ENCODE data around the gene ENSA. TPM values are rescaled to one million over a fixed set of nuclear protein-coding genes. Genes with fewer than 3 reads are reported as not detected.
A peak's percentile ranks its signal among the peaks of the same experiment; 100 is the strongest.

Gene ENSA
- total and polyA plus RNA-seq, 4 donors = 19.0 to 59.8 (median 55.3) TPM

GRCh38 chr1:150612014-150612345 is 17.4 kb downstream of the ENSA start:
- TF ChIP-seq MAX (IDR thresholded peaks at IDR 0.05) = no peak
- 51% methylated on average over 3 of the region's 3 CpGs for WGBS
- H3K9me3 ChIP-seq (ENCODE audit: control insufficient read depth in 4 of 4, low read length in 3 of 4) = no peaks in the 10 kb centered on the region
- H3K4me3 ChIP-seq (ENCODE audit: low read depth in 1 of 3, low read length in 3 of 3) = no peak overlapping the region
- peak overlapping the region in 1 of 2 donors; percentile 19 for H3K9ac ChIP-seq (ENCODE audit: low read depth in 1 of 2, low read length in 2 of 2)
- no peaks in the 10 kb centered on the region for H3K36me3 ChIP-seq (ENCODE audit: control insufficient read depth in 4 of 4, insufficient read depth in 3 of 4, low read depth in 1 of 4, low read length in 3 of 4)
- no peak for DNase-seq (ENCODE audit: low spot score)
- H3K27me3 ChIP-seq (ENCODE audit: control insufficient read depth in 4 of 4, insufficient read depth in 4 of 4, low read length in 3 of 4) = no peaks in the 10 kb centered on the region
- H3K27ac ChIP-seq (ENCODE audit: low read depth in 1 of 2, low read length in 2 of 2) = peak overlapping the region; percentile 97 to 98
- H3K4me1 ChIP-seq (ENCODE audit: control insufficient read depth in 4 of 4, insufficient read depth in 4 of 4, low read length in 3 of 4) = peaks cover 4 to 34% (median 20%) of the 10 kb centered on the region in 4 donors

- Histone ChIP-seq H3K9me3 (ENCODE audit: control insufficient read depth in 4 of 4, low read length in 3 of 4) (no peaks in the 10 kb centered on the region), H3K27ac (ENCODE audit: low read depth in 1 of 2, low read length in 2 of 2) (peak overlapping the region; percentile 97 to 98), H3K4me1 (ENCODE audit: control insufficient read depth in 4 of 4, insufficient read depth in 4 of 4, low read length in 3 of 4) (peaks cover 4 to 34% (median 20%) of the 10 kb centered on the region in 4 donors), H3K9ac (ENCODE audit: low read depth in 1 of 2, low read length in 2 of 2) (peak overlapping the region in 1 of 2 donors; percentile 77), H3K4me3 (ENCODE audit: low read depth in 1 of 3, low read length in 3 of 3) (no peak overlapping the region), H3K36me3 (ENCODE audit: control insufficient read depth in 4 of 4, insufficient read depth in 3 of 4, low read depth in 1 of 4, low read length in 3 of 4) (no peaks in the 10 kb centered on the region), H3K27me3 (ENCODE audit: control insufficient read depth in 4 of 4, insufficient read depth in 4 of 4, low read length in 3 of 4) (no peaks in the 10 kb centered on the region)
- no peak for DNase-seq (ENCODE audit: low spot score)
- WGBS = 98% methylated on average over 4 of the region's 4 CpGs
- TF ChIP-seq HNF4G (IDR thresholded peaks at IDR 0.05) (no peak), REST (IDR thresholded peaks at IDR 0.05) (no peak), CTCF (IDR thresholded peaks at IDR 0.05; ENCODE audit: low read depth, low read length, missing input control) (no peak), MAX (IDR thresholded peaks at IDR 0.05) (no peak), TAF1 (conservative IDR thresholded peaks at IDR 0.05) (no peak), GABPA (IDR thresholded peaks at IDR 0.05 in 1 of 2, conservative IDR thresholded peaks at IDR 0.05 in 1 of 2) (no peak), ZBTB33 (IDR thresholded peaks at IDR 0.05) (no peak)
Measured at GRCh38 chr1:150610576-150610975, 18.8 kb downstream of the ENSA start.

GRCh38 chr1:150609732-150610131 is 19.7 kb downstream of the ENSA start:
- peak overlapping the region in 1 of 2 donors; percentile 2 for H3K9ac ChIP-seq (ENCODE audit: low read depth in 1 of 2, low read length in 2 of 2)
- 85% methylated on average over 2 of the region's 2 CpGs for WGBS
- peaks cover 4 to 29% (median 24%) of the 10 kb centered on the region in 4 donors for H3K4me1 ChIP-seq (ENCODE audit: control insufficient read depth in 4 of 4, insufficient read depth in 4 of 4, low read length in 3 of 4)

More at GRCh38 chr1:150609732-150610131, 19.7 kb downstream of the ENSA start:
- Histone ChIP-seq H3K36me3 (ENCODE audit: control insufficient read depth in 4 of 4, insufficient read depth in 3 of 4, low read depth in 1 of 4, low read length in 3 of 4) (no peaks in the 10 kb centered on the region), H3K27ac (ENCODE audit: low read depth in 1 of 2, low read length in 2 of 2) (peak overlapping the region; percentile 34 to 98), H3K4me3 (ENCODE audit: low read depth in 1 of 3, low read length in 3 of 3) (no peak overlapping the region), H3K27me3 (ENCODE audit: control insufficient read depth in 4 of 4, insufficient read depth in 4 of 4, low read length in 3 of 4) (no peaks in the 10 kb centered on the region), H3K9me3 (ENCODE audit: control insufficient read depth in 4 of 4, low read length in 3 of 4) (no peaks in the 10 kb centered on the region)
- DNase-seq (ENCODE audit: low spot score) = no peak
- TF ChIP-seq ZBTB33 (IDR thresholded peaks at IDR 0.05) = no peak
- no peak for TF ChIP-seq SP1 (IDR thresholded peaks at IDR 0.05)
- no peak for TF ChIP-seq MAX (IDR thresholded peaks at IDR 0.05)
- no peak for TF ChIP-seq GABPA (IDR thresholded peaks at IDR 0.05 in 1 of 2, conservative IDR thresholded peaks at IDR 0.05 in 1 of 2)
- TF ChIP-seq HNF4G (IDR thresholded peaks at IDR 0.05) = no peak
- no peak for TF ChIP-seq ATF3 (IDR thresholded peaks at IDR 0.05)
- no peak for TF ChIP-seq RAD21 (IDR thresholded peaks at IDR 0.05)
- no peak for TF ChIP-seq CTCF (IDR thresholded peaks at IDR 0.05; ENCODE audit: low read depth, low read length, missing input control)
- no peak for TF ChIP-seq TAF1 (conservative IDR thresholded peaks at IDR 0.05)
- TF ChIP-seq JUND (IDR thresholded peaks at IDR 0.05) = no peak
- TF ChIP-seq RXRA (IDR thresholded peaks at IDR 0.05) = no peak
